ENCODE results near the gene SLC5A7.

Gene SLC5A7

DNA sequence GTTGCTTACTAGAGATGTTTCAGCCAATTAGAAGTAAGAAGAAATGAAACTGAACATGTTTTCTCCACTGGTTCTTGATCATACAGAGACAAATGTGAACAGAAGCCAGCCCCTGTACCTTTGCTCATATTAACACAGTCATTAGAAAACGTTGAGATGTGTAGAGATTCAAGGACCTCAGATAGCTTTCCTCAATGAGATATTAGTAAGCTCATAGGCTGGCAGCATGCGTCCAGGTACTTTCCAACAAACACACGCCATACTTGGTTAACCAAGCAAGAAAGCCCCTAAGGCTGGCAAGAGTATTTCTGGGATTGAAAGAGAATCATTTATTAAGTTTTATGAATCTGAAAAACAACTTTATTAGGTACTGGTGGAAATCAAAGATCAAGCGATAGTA is 37.5 kb downstream of the SLC5A7 start:
- in situ Hi-C loops (cut with MboI; ENCODE audit: low pct_unique_long_range_greater_than_20kb, low sequenced_read_pairs, unreplicated experiment), result no loop called here
- TF ChIP-seq, protein P1, sequence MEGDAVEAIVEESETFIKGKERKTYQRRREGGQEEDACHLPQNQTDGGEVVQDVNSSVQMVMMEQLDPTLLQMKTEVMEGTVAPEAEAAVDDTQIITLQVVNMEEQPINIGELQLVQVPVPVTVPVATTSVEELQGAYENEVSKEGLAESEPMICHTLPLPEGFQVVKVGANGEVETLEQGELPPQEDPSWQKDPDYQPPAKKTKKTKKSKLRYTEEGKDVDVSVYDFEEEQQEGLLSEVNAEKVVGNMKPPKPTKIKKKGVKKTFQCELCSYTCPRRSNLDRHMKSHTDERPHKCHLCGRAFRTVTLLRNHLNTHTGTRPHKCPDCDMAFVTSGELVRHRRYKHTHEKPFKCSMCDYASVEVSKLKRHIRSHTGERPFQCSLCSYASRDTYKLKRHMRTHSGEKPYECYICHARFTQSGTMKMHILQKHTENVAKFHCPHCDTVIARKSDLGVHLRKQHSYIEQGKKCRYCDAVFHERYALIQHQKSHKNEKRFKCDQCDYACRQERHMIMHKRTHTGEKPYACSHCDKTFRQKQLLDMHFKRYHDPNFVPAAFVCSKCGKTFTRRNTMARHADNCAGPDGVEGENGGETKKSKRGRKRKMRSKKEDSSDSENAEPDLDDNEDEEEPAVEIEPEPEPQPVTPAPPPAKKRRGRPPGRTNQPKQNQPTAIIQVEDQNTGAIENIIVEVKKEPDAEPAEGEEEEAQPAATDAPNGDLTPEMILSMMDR (IDR thresholded peaks at IDR 0.05; ENCODE audit: extremely low read depth, insufficient read depth, missing control alignments), result no peak
- DNase-seq (ENCODE audit: low spot score), result no peak

DNA sequence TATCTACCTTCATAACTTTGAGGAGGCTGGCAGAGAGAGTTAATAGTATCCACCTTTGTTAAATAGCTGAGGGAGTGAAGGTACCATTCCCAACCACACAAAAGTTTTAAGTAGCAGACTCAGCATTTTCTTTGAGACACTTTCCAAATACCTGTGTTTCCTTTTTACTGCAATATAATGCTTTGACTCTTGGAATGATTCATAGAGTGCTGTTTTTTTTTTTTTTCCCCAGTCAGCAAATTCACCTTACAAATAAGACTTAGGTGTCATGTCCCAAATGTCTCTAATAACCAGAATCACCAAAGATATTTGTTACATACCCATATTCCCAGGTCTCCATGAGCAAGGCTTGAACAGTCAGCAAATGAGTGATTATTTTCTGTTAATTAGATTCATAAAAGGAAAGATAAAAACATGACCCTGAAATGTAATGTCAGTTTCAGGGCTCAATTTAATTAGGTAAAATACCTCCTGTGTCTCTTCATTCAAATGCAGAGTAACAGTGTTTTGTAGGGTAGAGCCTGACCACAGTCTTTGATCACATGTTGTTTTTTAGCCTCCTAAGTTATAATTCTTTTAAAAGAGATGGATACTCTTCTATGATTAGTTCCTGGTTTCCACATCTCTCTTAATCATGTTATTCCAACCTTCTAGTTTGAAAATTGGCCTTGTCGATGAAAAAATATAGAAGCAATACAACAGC is 39.9 kb downstream of the SLC5A7 start:
- no peak for DNase-seq (ENCODE audit: low spot score)
- in situ Hi-C loops (cut with MboI; ENCODE audit: low pct_unique_long_range_greater_than_20kb, low sequenced_read_pairs, unreplicated experiment), result no loop called here
- TF ChIP-seq, protein P1 (IDR thresholded peaks at IDR 0.05; ENCODE audit: extremely low read depth, insufficient read depth, missing control alignments), result no peak

DNA sequence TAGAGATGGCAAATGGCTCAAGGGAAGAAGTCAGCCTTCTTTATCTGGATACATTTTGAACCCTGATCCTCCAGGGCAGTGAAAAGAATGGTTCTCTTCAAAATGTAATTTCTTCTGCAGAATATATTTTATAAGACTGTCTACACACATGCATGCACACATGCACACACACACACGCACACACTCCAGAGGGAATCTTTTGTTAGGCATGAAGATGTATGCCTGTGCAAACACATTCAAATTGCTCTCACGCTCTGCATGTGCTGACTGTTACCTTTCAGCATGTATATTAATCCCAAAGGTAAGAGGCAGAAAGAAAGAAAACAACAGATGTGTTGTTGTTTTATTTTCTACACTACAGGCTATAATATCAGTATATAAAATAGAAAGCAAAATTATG is 43.2 kb downstream of the SLC5A7 start:
- TF ChIP-seq, protein P1 (IDR thresholded peaks at IDR 0.05; ENCODE audit: extremely low read depth, insufficient read depth, missing control alignments), result no peak
- in situ Hi-C loops (cut with MboI; ENCODE audit: low pct_unique_long_range_greater_than_20kb, low sequenced_read_pairs, unreplicated experiment), result no loop called here
- no peak for DNase-seq (ENCODE audit: low spot score)

DNA sequence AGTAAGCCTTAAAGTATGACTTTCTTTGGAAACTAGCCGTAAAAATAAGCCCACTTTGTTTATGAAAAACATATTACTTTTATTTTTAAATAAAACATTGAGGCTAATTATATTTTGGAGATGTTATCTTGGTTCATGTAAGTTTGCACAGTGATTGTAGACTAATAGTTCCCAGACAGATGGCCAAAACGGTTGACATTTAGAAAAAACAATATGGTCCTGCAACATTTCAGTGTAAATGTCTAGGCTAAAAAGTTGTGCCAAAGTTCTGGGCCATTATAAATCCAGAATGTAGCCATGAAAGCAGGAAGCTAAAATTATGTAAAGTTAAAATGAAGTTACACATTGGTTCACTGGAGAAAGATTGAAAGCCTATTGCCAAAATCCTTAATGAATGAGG is 43.6 kb downstream of the SLC5A7 start:
- TF ChIP-seq, protein P1 (IDR thresholded peaks at IDR 0.05; ENCODE audit: extremely low read depth, insufficient read depth, missing control alignments), result no peak
- no peak for DNase-seq (ENCODE audit: low spot score)
- in situ Hi-C loops (cut with MboI; ENCODE audit: low pct_unique_long_range_greater_than_20kb, low sequenced_read_pairs, unreplicated experiment), result no loop called here

DNA sequence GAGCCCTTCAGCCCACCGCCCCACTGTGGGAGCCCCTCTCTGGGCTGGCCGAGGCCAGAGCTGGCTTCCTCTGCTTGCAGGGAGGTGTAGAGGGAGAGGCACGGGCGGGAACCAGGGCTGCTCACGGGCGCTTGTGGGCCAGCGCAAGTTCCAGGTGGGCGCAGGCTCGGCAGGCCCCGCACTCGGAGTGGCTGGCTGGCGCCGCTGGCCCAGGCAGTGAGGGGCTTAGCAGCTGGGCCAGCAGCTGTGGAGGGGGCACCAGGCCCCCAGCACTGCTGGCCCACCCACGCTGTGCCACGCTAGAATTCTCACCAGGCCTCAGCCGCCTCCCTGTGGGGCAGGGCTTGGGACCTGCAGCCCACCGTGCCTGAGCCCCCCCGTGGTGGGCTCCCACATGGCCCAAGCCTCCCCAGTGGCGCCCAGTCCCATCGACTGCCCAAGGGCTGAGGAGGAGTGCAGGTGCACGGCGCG is 45.2 kb downstream of the SLC5A7 start:
- in situ Hi-C loops (cut with MboI; ENCODE audit: low pct_unique_long_range_greater_than_20kb, low sequenced_read_pairs, unreplicated experiment), result no loop called here
- no peak for DNase-seq (ENCODE audit: low spot score)
- TF ChIP-seq, protein P1 (IDR thresholded peaks at IDR 0.05; ENCODE audit: extremely low read depth, insufficient read depth, missing control alignments), result no peak

DNA sequence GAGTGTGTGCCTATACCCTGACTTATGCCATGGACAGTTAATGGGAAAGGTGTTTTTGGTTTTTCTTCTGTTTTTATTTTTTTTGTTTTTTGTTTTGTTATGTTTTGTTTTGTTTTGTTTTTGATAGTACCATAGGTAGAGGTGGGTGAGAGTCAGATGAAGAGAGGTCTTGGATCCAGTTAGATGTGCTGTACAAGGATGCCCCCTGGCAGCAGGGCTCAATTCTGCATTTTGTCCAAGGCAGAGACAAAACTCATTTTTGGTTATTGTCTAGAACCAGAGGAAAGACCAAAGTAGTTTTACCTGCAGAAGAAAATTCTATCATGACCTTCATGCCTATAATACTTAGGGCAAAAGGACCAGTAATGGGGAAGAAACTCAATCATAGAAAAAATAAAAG is 48.5 kb downstream of the SLC5A7 start:
- no peak for DNase-seq (ENCODE audit: low spot score)
- TF ChIP-seq, protein P1 (IDR thresholded peaks at IDR 0.05; ENCODE audit: extremely low read depth, insufficient read depth, missing control alignments), result peak; percentile 16
- in situ Hi-C loops (cut with MboI; ENCODE audit: low pct_unique_long_range_greater_than_20kb, low sequenced_read_pairs, unreplicated experiment), result no loop called here
